Lower lobe of right lung (tissue), 2 donors: ENCODE data around the gene MAL. TPM values are rescaled to one million over a fixed set of nuclear protein-coding genes. Genes with fewer than 3 reads are reported as not detected.
"Not testable (repeated sequence)": the region's sequence is repeated elsewhere in the genome, so short reads cannot be mapped to it uniquely, and the experiment has no call there.

Experiments used
- ATAC-seq, 2 donors: fragments of 200-7000 bp; cut with Tn5 transposase; one replicate each; pipeline ENCODE4 v1.9.1; 2020 to 2022; ENCODE audit warnings: mild to moderate bottlenecking in 2 of 2, moderate library complexity in 2 of 2
- DNase-seq: peaks from one replicate; pipeline ENCODE4 v3.0.0-alpha.2; 2020
- H3K27ac ChIP-seq: fragments of 200-600 bp; one replicate; pipeline ENCODE4 v1.8.0; 2022
- H3K27me3 ChIP-seq: fragments of 200-600 bp; one replicate; pipeline ENCODE4 v1.8.0; 2022; ENCODE audit warnings: low read depth
- H3K36me3 ChIP-seq: fragments of 200-600 bp; one replicate; pipeline ENCODE4 v1.8.0; 2022; ENCODE audit warnings: mild to moderate bottlenecking
- H3K4me1 ChIP-seq: fragments of 200-600 bp; one replicate; pipeline ENCODE4 v1.8.0; 2022
- H3K4me3 ChIP-seq: fragments of 200-600 bp; one replicate; pipeline ENCODE4 v1.8.0; 2022; ENCODE audit warnings: mild to moderate bottlenecking
- H3K9me3 ChIP-seq: fragments of 200-600 bp; one replicate; pipeline ENCODE4 v1.8.0; 2022
- intact Hi-C: fragments of 100-400 bp; cut with DNase I; formaldehyde crosslinking; loops from one replicate; pipeline ENCODE4 v1.11.0; 2022
- total RNA-seq: library from RNA; stranded (reverse); fragmentation: NEBNext Ultra II Directional; extraction: Animal tissue kit (Norgen Biotek cat#: 25700); gene quantifications from one replicate; pipeline ENCODE4 v1.2.1, GENCODE V29; 2021
- TF ChIP-seq, protein P1 (sequence below): fragments of 200-600 bp; IDR thresholded peaks from one replicate; pipeline ENCODE4 v1.8.0; 2022; ENCODE audit warnings: antibody characterized with exemption, mild to moderate bottlenecking
- donor health status: DM: no; HTN: yes; CAD: no; lungs with severe emphysema.

MAL gene
- total RNA-seq, 1 donor from 2014 or later = 13.4 TPM

DNA sequence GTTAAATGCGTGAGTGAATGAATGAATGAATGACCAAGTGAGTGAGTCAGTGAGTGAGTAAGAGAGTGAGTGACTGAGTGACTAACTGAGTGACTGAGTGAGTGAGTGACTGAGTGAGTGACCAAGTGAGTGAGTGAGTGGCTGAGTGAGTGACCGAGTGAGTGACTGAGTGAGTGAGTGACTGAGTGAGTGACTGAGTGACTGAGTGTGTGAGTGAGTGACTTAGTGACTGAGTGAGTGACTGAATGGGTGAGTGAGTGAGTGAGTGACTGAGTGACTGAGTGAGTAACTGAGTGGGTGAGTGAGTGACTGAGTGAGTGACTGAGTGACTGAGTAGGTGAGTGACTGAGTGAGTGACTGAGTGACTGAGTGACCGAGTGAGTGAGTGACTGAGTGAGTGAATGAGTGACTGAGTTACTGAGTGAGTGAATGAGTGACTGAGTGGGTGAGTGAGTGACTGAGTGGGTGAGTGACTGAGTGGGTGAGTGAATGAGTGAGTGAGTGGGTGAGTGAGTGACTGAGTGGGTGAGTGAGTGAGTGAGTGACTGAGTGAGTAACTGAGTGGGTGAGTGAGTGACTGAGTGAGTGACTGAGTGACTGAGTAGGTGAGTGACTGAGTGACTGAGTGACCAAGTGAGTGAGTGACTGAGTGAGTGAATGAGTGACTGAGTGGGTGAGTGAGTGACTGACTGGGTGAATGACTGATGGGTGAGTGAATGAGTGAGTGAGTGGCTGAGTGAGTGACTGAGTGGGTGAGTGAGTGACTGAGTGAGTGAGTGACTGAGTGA is 11.3 kb downstream of the MAL start:
- Histone ChIP-seq H3K4me3 (no peak overlapping the region), H3K4me1 (peaks cover 6% of the 10 kb centered on the region), H3K9me3 (no peaks in the 10 kb centered on the region), H3K27me3 (peaks cover 13% of the 10 kb centered on the region), H3K36me3 (no peaks in the 10 kb centered on the region), H3K27ac (no peak overlapping the region)
- TF ChIP-seq, protein P1, sequence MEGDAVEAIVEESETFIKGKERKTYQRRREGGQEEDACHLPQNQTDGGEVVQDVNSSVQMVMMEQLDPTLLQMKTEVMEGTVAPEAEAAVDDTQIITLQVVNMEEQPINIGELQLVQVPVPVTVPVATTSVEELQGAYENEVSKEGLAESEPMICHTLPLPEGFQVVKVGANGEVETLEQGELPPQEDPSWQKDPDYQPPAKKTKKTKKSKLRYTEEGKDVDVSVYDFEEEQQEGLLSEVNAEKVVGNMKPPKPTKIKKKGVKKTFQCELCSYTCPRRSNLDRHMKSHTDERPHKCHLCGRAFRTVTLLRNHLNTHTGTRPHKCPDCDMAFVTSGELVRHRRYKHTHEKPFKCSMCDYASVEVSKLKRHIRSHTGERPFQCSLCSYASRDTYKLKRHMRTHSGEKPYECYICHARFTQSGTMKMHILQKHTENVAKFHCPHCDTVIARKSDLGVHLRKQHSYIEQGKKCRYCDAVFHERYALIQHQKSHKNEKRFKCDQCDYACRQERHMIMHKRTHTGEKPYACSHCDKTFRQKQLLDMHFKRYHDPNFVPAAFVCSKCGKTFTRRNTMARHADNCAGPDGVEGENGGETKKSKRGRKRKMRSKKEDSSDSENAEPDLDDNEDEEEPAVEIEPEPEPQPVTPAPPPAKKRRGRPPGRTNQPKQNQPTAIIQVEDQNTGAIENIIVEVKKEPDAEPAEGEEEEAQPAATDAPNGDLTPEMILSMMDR = no peak
- no peak for ATAC-seq
- no peak for DNase-seq
- intact Hi-C loops = no loop called here

DNA sequence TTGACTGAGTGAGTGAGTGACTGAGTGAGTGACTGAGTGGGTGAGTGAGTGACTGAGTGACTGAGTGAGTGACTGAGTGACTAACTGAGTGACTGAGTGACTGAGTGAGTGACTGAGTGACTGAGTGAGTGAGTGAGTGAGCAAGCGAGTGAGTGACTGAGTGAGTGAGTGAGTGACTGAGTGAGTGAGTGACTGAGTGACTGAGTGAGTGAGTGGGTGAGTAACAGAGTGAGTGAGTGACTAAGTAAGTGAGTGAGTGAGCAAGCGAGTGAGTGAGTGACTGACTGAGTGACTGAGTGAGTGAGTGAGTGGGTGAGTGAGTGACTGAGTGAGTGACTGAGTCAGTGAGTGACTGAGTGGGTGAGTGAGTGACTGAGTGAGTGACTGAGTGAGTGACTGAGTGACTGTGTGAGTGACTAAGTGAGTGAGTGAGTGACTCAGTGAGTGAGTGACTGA is 11.9 kb downstream of the MAL start:
- DNase-seq (no peak), ATAC-seq (no peak)
- no peaks in the 10 kb centered on the region for H3K36me3 ChIP-seq
- intact Hi-C loops = no loop called here
- H3K9me3 ChIP-seq = no peaks in the 10 kb centered on the region
- peaks cover 12% of the 10 kb centered on the region for H3K4me1 ChIP-seq
- peaks cover 7% of the 10 kb centered on the region for H3K27me3 ChIP-seq
- TF ChIP-seq, protein P1 = no peak
- no peak overlapping the region for H3K4me3 ChIP-seq
- H3K27ac ChIP-seq = no peak overlapping the region

DNA sequence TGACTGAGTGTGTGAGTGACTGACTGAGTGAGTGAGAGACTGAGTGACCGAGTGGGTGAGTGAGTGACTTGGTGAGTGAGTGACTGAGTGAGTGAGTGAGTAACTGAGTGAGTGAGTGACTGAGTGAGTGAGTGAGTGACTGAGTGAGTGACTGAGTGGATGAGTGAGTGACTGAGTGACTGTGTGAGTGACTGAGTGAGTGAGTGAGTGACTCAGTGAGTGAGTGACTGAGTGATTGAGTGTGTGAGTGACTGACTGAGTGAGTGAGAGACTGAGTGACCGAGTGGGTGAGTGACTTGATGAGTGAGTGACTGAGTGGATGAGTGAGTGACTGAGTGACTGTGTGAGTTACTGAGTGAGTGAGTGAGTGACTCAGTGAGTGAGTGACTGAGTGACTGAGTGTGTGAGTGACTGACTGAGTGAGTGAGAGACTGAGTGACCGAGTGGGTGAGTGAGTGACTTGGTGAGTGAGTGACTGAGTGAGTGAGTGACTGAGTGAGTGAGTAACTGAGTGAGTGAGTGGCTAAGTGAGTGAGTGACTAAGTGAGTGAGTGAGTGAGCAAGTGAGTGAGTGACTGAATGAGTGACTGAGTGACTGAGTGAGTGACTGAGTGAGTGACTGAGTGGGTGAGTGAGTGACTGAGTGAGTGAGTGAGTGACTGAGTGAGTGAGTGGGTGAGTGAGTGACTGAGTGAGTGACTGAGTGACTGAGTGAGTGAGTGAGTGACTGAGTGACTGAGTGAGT is 12.5 kb downstream of the MAL start:
- H3K4me1 ChIP-seq = peaks cover 18% of the 10 kb centered on the region
- H3K27me3 ChIP-seq, intact Hi-C loops, H3K27ac ChIP-seq, H3K4me3 ChIP-seq, H3K36me3 ChIP-seq, ATAC-seq, H3K9me3 ChIP-seq, DNase-seq: not testable (repeated sequence)

DNA sequence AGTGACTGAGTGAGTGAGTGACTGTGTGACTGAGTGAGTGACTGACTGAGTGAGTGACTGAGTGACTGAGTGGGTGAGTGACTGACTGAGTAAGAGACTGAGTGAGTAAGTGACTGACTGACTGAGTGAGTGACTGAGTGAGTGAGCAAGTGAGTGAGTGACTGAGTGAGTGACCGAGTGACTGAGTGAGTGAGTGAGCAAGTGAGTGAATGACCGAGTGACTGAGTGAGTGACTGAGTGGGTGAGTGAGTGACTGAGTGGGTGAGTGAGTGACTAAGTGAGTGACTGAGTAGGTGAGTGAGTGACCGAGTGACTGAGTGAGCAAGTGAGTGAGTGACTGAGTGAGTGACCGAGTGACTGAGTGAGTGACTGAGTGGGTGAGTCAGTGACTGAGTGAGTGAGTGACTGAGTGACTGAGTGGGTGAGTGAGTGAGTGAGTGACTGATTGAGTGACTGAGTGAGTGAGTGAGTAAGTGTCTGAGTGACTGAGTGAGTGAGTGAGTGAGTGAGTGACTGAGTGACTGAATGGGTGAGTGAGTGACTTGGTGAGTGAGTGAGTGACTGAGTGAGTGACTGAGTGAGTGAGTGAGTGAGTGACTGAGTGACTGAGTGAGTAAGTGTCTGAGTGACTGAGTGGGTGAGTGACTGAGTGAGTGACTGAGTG is 13.3 kb downstream of the MAL start:
- H3K36me3 ChIP-seq = no peaks in the 10 kb centered on the region
- peaks cover 22% of the 10 kb centered on the region for H3K4me1 ChIP-seq
- no peak overlapping the region for H3K27ac ChIP-seq
- TF ChIP-seq, protein P1 = no peak
- H3K9me3 ChIP-seq = no peaks in the 10 kb centered on the region
- H3K4me3 ChIP-seq = no peak overlapping the region
- no peaks in the 10 kb centered on the region for H3K27me3 ChIP-seq
- no peak for DNase-seq
- intact Hi-C loops = no loop called here
- no peak for ATAC-seq

DNA sequence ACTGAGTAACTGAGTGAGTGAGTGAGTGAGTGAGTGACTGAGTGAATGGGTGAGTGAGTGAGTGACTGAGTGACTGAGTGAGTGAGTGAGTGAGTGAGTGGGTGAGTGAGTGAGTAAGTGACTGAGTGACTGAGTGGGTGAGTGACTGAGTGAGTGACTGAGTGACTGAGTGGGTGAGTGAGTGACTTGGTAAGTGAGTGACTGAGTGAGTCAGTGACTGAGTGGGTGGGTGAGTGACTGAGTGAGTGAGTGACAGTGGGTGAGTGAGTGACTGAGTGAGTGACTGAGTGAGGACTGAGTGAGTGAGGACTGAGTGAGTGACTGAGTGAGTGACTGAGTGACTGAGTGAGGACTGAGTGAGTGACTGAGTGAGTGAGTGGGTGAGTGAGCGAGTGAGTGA is 13.9 kb downstream of the MAL start:
- H3K36me3 ChIP-seq = no peaks in the 10 kb centered on the region
- no peak for ATAC-seq
- H3K9me3 ChIP-seq = no peaks in the 10 kb centered on the region
- H3K4me1 ChIP-seq = peaks cover 22% of the 10 kb centered on the region
- no peak overlapping the region for H3K4me3 ChIP-seq
- no peak overlapping the region for H3K27ac ChIP-seq
- TF ChIP-seq, protein P1 = no peak
- no peaks in the 10 kb centered on the region for H3K27me3 ChIP-seq
- DNase-seq = no peak
- intact Hi-C loops = no loop called here
